Bronchial epithelial cell (primary cell): ENCODE results near the gene ZNF101. TPM values are rescaled to one million over a fixed set of nuclear protein-coding genes. Genes with fewer than 3 reads are reported as not detected.

Experiments used
- DNase-seq: peaks from one replicate; pipeline ENCODE4 v3.0.0-alpha.2; 2010; ENCODE audit warnings: low read depth
- FAIRE-seq: peaks from 2 replicates; lab custom pipeline; 2011; peaks lifted over from hg19 to GRCh38; lab: Jason Lieb, UNC
- H3K27me3 ChIP-seq: 2 replicates; pipeline ENCODE4 v1.5.1; 2011; ENCODE audit warnings: low read length; ENCODE audit not compliant: control insufficient read depth, insufficient read depth
- H3K36me3 ChIP-seq: 2 replicates; pipeline ENCODE4 v1.5.1; 2011; ENCODE audit warnings: low read length; ENCODE audit not compliant: control insufficient read depth, insufficient read depth
- H3K4me3 ChIP-seq: 2 replicates; pipeline ENCODE4 v1.5.1; 2011; ENCODE audit warnings: mild to moderate bottlenecking, low read depth, low read length, control low read depth
- CTCF ChIP-seq: IDR thresholded peaks from 2 replicates; pipeline ENCODE4 v1.5.1; 2011; ENCODE audit warnings: mild to moderate bottlenecking, moderate library complexity, low read length, control low read depth, inconsistent platforms; ENCODE audit not compliant: insufficient read depth, severe bottlenecking
- total RNA-seq: library from RNA; depleted of rRNA; stranded (reverse); fragments of >200 nt; gene quantifications from 2 replicates; pipeline ENCODE4 v1.2.1, GENCODE V29; 2014

Gene ZNF101
- total RNA-seq, 1 donor from 2014 or later, result 8.7 TPM

- Histone ChIP-seq H3K36me3 (peaks cover 6% of the 10 kb centered on the region), H3K4me3 (no peak overlapping the region), H3K27me3 (no peaks in the 10 kb centered on the region)
- TF ChIP-seq CTCF, result no peak
- DNase-seq (no peak), FAIRE-seq (no peak)
These were observed 41.9 kb downstream of the ZNF101 start for GRCh38 chr19:19710506-19710905.

DNA sequence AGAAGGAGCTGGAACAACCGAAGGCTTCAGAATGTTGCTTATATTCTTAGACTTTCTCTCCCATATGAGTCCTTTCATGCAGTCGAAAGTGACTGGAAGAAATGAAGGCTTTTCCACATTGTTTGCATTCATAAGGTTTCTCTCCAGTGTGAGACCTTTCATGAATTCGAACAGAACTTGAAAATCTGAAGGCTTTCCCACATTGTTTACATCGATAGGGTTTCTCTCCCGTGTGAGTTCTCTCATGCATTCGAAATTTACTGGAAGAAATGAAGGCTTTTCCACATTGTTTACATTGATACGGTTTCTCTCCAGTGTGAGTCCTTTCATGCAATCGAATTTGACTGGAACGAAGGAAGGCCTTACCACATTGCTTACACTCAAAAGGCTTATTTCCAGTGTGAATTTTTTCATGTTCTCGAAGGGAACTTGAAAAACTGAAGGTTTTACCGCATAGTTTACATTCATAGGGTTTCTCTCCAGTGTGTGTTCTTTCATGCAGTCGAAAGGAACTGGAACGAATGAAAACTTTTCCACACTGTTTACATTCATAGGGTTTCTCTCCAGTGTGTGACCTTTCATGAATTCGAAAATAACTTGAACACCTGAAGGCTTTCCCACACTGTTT lies 42.8 kb downstream of the ZNF101 start:
- H3K27me3 ChIP-seq, result no peaks in the 10 kb centered on the region
- DNase-seq, result no peak
- H3K36me3 ChIP-seq, result peaks cover 6% of the 10 kb centered on the region
- no peak overlapping the region for H3K4me3 ChIP-seq
- FAIRE-seq, result no peak
- TF ChIP-seq CTCF, result no peak

DNA sequence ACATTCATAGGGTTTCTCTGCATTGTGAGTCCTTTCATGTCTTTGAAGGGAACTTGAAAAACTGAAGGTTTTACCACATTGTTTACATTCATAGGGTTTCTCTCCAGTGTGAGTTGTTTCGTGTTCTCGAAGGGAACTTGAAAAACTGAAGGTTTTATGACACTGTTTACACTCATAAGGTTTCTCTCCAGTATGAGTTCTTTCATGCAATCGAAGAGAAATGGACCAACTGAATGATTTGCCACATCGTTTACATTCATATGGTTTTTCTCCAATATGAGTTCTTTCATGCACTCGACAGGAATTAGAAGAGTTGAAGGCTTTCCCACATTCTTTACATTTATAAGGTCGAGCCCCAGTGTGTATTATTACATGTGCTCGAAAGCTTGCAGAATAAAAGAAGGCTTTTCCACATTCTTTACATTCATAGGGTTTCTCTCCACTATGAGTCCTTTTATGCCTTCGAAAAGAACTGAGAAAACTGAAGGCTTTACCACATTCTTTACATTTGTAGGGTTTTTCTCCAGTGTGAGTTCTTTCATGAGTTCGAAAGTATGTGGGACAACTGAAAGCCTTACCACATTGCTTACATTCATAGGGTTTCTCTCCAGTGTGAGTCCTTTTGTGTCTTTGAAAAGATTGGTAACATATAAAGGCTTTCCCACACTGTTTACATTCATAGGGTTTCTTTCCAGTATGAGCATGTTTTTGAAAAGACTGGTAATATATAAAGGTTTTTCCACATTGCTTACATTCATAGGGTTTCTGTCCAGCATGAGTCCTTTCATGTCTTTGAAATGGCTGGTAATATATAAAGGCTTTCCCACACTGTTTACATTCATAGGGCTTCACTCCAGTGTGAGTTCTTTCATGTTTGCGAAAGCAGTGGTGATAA lies 43.5 kb downstream of the ZNF101 start:
- no peak for TF ChIP-seq CTCF
- peaks cover 6% of the 10 kb centered on the region for H3K36me3 ChIP-seq
- H3K4me3 ChIP-seq, result no peak overlapping the region
- no peak for FAIRE-seq
- DNase-seq, result no peak
- H3K27me3 ChIP-seq, result no peaks in the 10 kb centered on the region

DNA sequence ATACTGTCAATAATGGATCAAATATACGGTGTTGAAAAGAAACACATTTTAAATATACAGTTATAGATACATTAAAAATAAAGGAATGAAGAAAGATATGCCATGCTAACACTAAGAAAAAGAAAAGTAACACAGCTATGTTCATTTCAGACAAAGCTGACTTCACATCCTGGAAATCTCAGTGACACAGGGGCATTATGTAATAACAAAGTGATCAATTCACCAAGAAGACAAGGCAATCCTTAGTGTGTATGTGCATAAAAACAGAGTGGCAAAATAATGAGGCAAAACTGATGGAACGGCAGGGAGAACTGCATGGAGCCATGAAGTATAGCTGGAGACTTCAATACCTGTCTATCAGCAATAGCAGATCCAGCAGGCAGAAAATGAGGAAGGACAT lies 51.2 kb downstream of the ZNF101 start:
- H3K4me3 ChIP-seq, result no peak overlapping the region
- H3K27me3 ChIP-seq, result no peaks in the 10 kb centered on the region
- DNase-seq, result no peak
- no peaks in the 10 kb centered on the region for H3K36me3 ChIP-seq
- FAIRE-seq, result no peak
- TF ChIP-seq CTCF, result no peak

- FAIRE-seq (no peak), DNase-seq (no peak)
- no peak overlapping the region for H3K4me3 ChIP-seq
- H3K36me3 ChIP-seq, result no peaks in the 10 kb centered on the region
- no peak for TF ChIP-seq CTCF
- no peaks in the 10 kb centered on the region for H3K27me3 ChIP-seq
These were observed 53.3 kb downstream of the ZNF101 start for GRCh38 chr19:19721896-19722295.
